ENCODE data around the gene TARS3.
"Not testable (repeated sequence)": the region's sequence is repeated elsewhere in the genome, so short reads cannot be mapped to it uniquely, and the experiment has no call there.

The TARS3 gene

GRCh38 chr15:101723874-101724674 lies at the start of gene TARS3:
TARS3 (minus strand) TSS chr15:101724473; CDS start chr15:101724387, 86 bp downstream.
- DNase-seq = peak; percentile 83 to 89

DNA sequence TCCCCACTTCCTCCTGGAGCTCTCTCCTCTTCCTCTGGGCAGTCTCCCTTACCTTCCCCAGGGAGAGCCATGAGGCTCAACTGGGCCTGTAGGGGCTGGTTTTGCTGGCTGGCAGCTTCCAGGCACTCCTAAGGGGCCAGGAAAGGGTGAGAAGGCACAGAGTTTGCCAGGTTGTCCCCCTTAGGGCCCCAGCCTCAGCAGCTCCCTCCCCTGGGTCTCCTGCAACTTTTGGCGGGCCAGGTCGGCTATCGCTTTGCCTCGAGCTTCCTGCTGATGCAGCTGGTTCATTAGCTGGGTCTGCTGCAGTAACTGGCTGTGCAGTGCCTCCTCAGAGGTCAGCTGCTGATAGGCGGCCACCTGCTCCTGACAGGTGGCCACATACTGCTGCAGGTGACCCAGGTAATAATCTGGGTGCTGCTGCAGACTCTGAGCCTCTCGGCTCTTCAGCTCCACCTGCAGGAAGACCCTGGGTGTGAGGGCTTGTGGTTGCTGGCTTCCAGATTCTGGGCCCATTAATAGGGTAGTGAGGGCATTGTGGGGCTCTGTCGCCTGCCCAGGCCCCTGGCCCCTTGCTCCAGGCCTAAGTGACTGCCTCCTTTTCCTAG lies 49.3 kb upstream of the TARS3 start:
- peak in 1 of 2 experiments; percentile 21 for DNase-seq

DNA sequence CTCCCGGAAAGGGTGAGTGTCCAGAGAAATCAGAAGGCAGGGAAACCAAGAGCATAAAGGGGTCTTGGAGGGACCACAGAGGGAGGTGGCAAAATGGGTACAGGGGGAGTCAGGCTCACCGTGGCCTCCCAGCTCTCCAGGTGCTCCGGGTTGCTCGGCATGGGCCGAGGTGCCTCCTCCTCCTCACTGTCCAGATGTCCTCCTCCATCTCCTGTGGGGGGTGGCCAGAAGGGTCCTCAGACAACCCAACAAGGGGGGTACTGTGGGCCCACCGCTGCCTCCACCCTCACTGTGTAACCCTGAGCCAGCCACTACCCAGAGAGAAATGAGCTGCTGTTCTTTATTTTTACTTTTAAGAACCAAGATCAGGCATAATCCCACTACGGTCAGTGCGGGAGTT lies 48.6 kb upstream of the TARS3 start:
- DNase-seq = no peak

DNA sequence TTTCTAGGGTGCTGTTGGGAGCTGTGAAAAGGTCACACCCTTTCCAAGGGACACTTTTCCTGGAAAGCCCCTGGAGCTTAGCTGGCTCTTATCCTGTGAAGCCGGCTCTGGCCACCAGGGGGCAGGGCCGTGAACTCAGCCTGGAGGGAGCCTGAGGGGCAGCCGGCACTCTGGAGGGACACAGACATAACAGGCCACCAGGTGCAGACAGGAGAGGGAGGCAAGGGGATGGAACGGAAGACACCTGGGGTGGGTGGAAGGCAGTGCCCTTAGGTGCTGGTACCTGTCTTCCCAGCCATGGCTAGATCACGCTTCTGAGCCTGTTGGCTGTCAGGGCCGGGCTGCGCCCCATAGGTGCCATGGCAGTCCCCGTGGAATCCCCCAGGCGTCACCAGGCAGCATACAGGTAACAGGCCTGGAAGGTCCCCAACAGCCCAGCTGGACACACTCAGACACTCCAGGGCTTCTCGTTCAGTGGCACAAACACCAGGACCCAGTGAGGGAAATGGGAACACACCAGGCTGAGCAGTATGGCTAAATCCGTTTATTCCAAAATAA lies 42.9 kb upstream of the TARS3 start:
- DNase-seq = not testable (repeated sequence)

GRCh38 chr15:101765772-101766456 lies 41.6 kb upstream of the TARS3 start:
- no peak for DNase-seq

DNA sequence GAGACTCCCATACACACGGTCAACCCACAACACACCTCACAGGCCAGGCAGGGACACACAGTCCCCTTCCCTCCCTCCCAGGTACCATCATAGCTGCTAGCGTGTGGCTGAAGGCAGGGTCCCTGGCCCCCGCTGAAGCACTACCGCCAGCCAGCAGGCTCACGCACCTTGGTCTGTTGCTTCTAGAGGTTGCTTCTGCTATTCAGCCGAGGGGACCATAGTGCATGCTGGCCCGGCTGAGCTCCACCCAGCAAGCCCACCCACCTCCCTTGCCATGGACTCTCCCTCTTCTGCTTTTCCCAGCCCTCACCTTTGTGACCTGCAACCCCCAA lies 41.0 kb upstream of the TARS3 start:
- DNase-seq = not testable (repeated sequence)

GRCh38 chr15:101764669-101765339 lies 40.5 kb upstream of the TARS3 start:
- not testable (repeated sequence) for DNase-seq

DNA sequence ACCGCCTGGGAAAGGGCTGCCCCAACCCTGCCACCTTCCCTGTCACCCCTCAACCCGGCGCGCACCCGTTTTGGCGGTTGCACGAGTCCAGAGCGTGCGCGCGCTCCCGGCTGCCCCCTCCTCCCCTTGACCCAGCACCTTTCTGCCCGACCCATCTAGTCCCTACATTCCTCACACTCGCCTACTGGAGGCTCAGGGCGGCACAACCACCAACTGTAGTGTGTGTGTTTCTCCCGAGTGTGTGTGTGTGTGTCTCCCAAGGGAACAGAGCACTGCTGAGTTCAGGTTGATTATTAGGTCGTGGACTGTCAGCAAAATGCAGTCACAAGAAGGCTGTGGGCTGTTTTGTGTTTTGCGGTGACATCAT lies 22.4 kb upstream of the TARS3 start:
- not testable (repeated sequence) for DNase-seq

- not testable (repeated sequence) for DNase-seq
These were observed 10.6 kb upstream of the TARS3 start for GRCh38 chr15:101734837-101735236.

- no peak for DNase-seq
These were observed 9.3 kb upstream of the TARS3 start for GRCh38 chr15:101733545-101733944.

DNA sequence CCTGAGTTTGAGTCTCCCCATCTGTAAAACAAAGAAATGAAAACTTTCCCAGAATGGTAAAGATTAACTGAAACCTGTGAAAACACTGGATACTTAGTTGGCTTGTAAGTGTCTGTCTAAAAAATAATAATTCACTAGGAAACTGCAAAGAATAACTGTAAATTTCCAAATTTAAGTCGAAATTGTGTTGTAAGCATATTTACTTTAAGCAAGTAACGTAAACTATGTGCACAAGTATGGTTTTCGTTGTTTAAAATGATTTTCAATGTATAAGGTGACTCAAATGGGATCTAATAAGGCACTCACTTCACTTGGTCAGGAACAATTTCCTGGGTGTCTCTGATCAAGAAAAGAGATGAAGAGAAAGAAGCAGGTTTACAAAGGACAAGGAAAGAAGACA lies 8.5 kb upstream of the TARS3 start:
- DNase-seq = no peak

DNA sequence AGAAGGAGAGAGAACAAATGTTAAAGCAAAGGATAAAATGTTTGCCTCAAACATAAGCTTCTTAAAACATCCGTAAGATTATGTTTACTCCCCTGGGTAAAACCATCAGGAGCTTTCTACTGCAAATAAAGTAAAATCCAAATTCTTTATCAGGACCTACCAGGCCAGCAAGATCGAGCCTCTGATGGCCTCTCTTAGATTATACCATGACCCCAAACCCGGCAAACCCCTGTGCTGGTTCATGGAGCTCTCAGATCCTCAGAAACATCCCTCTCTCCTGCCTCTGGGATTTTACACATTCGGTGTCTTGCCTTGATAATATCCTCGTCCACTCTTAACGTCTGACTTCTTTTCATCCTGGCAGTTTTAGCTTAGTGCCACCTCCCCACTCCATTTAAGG lies 7.5 kb upstream of the TARS3 start:
- no peak for DNase-seq

- DNase-seq = no peak
These were observed 2.9 kb upstream of the TARS3 start for GRCh38 chr15:101727186-101727585.

DNA sequence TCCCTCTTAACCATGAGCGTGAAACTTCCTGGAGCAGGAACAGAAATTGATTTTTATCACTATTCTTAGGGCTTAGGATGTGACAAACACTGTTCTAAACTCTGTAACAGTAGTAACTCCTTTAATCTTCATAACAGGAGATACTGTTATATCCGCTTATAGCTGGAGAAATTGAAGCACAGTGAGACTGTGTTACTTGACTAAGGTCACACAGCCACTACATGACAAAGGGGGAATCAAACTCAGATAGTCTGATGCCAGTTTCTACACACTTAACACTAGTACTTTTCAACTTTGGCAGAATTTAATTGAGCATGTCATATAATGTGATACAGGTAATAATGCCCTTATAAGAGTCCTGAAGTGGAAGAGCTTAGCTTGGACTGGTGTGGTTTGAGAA lies 800 bp upstream of the TARS3 start:
- no peak for DNase-seq

- DNase-seq = no peak
These were observed 367 bp upstream of the TARS3 start for GRCh38 chr15:101724675-101725005.

- peak in 1 of 2 experiments; percentile 23 for DNase-seq
These were observed 951 bp downstream of the TARS3 start for GRCh38 chr15:101723171-101723873.

DNA sequence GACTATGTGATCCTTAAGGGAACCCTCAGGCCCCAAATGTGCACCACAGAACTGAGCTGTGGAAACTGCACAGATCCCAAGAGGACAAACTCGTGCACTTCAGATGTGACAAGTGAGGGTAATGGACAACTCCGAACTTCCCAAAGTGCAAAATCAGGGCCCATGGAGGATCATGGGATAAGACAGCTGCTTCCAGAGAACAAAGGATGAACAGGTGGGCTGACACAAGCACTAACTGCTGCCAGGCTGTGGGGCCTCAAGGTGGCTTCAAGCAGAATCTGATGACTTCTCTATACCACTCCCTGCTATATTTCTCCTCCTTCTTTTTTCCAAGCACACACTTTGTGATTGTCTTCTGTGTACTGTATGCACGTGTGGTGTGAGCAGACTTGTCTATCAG lies 5.4 kb downstream of the TARS3 start:
- peak in 1 of 2 experiments; percentile 26 for DNase-seq

- DNase-seq = peak in 1 of 2 experiments; percentile 16
These were observed 12.2 kb downstream of the TARS3 start for GRCh38 chr15:101712078-101712477.

- DNase-seq = no peak
These were observed 13.5 kb downstream of the TARS3 start for GRCh38 chr15:101710806-101711205.

DNA sequence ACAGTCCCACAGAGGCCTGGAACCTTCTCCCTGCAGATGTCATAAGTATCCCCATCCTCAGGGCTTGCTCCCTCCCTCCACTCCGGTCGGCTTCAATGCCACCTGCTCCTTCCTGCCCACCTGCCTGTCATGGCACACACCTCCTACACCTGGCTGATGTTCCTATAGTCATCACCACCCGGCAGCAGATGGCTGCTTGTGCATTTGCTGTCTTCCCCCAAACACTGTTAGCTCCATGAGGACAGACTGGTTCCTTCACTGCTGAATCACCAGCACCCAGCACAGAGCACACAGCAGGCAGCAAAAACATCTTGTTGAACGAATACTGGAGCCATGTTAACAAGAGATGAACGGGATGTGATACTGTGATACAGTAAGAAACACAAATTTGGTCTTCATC lies 14.8 kb downstream of the TARS3 start:
- no peak for DNase-seq

GRCh38 chr15:101707983-101708382 lies 16.3 kb downstream of the TARS3 start:
- no peak for DNase-seq

DNA sequence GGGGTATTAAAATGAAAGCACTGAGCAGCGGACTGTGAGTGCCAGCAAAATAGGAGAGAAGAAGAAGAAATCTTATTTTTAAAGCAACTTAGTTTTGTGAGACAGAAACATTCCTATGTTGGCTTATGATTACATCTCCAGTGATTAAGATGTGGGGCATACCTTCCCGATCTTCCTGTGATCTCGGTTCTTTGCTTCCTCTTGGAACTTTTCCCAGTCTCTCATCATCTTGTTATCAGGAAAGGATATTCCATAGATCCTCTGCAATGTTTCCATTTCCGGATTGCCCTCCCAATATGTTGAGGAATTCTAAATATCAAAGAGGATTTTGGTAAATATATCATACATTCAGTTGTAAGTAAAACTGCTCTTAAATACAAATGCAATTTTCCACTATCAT lies 22.2 kb downstream of the TARS3 start:
- DNase-seq = no peak

DNA sequence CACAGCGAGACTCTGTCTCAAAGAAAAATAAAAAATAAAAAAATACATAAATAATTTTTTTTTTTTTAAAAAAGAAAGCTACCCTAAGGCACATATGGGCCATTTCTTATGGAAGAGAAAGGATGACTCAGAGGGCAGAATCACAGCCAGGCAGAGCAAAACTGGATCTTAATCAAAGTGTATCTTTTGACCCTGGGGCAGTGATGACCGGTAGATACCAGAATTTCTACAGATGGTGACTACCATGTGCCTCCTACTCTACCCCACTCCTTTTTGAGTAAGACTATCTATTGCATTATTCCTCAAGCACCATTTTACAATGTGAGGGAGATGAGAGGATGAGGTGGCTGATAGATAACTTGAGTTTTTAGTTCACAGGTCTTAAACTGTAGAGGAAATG lies 26.0 kb downstream of the TARS3 start:
- DNase-seq = no peak
